Neutrophil (primary cell): ENCODE measurements around the gene ZIC2.

Experiments
- H3K27ac ChIP-seq: fragments of 200-600 bp; sonication (generic); 2 replicates; pipeline ENCODE4 v1.5.1; 2016; ENCODE audit warnings: mild to moderate bottlenecking, moderate library complexity
- H3K27me3 ChIP-seq: fragments of 200-600 bp; sonication (generic); 2 replicates; pipeline ENCODE4 v1.6.0; 2016; ENCODE audit warnings: mild to moderate bottlenecking
- H3K36me3 ChIP-seq: fragments of 200-600 bp; sonication (generic); 2 replicates; pipeline ENCODE4 v1.5.1; 2017
- H3K4me1 ChIP-seq, 2 experiments: fragments of 200-600 bp in 1 of 2; sonication (generic) in 1 of 2; 1 replicate in 1 of 2; 2 replicates in 1 of 2; pipeline versions ENCODE4 v1.5.1 to v1.6.1; 2013 to 2016; ENCODE audit warnings: low read depth in 1 of 2, low read length in 1 of 2, mild to moderate bottlenecking in 1 of 2, moderate library complexity in 1 of 2; ENCODE audit not compliant: control insufficient read depth in 1 of 2, insufficient read depth in 1 of 2
- H3K4me3 ChIP-seq, 2 experiments: fragments of 200-600 bp in 1 of 2; sonication (generic) in 1 of 2; 1 replicate in 1 of 2; 2 replicates in 1 of 2; pipeline ENCODE4 v1.5.1; 2013 to 2016; ENCODE audit warnings: low read depth in 1 of 2, low read length in 1 of 2, mild to moderate bottlenecking in 1 of 2, moderate library complexity in 1 of 2
- H3K9me3 ChIP-seq: fragments of 200-600 bp; sonication (generic); 2 replicates; pipeline ENCODE4 v1.5.1; 2016
- CTCF ChIP-seq: fragments of 200-600 bp; sonication (generic); IDR thresholded peaks from 2 replicates; pipeline ENCODE4 v1.5.1; 2016; ENCODE audit warnings: antibody characterized with exemption

ZIC2 gene

DNA sequence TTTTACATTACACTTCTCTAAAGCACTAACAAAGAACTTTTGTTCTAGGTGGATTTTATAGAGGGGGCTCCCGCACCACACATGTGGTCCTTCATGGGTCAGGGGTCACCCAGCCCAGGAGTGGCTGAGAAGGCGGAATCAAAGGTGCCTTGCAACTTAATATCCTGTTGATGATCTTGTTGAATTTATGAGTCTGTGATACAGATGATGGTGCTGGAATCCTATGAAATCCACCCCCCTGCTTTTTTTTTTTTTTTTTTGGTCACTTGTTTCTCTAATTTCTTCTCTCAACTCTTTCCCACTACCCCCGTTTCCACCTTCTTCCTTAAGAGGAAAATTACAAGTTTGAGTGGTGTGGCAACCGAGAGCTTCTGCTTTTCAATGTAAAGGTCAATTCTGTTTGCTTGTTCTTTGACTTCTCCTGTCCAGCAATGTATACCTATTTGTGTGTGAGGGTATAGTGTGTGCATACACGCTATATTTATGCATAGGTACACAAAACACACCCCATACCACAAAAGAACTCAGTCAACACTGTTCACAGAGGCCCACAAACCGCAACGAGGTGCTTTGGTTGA lies 4.2 kb upstream of the ZIC2 start:
- H3K4me3 ChIP-seq, result no peak overlapping the region
- H3K27me3 ChIP-seq, result peaks cover 100% of the 10 kb centered on the region
- peaks cover 14% of the 10 kb centered on the region for H3K9me3 ChIP-seq
- no peak overlapping the region for H3K27ac ChIP-seq
- no peak for TF ChIP-seq CTCF
- H3K4me1 ChIP-seq, result peaks cover 24 to 55% of the 10 kb centered on the region in 2 experiments
- H3K36me3 ChIP-seq, result no peaks in the 10 kb centered on the region

GRCh38 chr13:99977912-99978798 lies 3.4 kb upstream of the ZIC2 start:
- Histone ChIP-seq H3K36me3 (no peaks in the 10 kb centered on the region), H3K9me3 (peaks cover 14% of the 10 kb centered on the region), H3K4me3 (peak overlapping the region in 1 of 2 experiments; percentile 17), H3K27ac (no peak overlapping the region), H3K27me3 (peaks cover 100% of the 10 kb centered on the region), H3K4me1 (peaks cover 24 to 61% of the 10 kb centered on the region in 2 experiments)
- no peak for TF ChIP-seq CTCF

GRCh38 chr13:99978799-99979452 lies 2.7 kb upstream of the ZIC2 start:
- peaks cover 100% of the 10 kb centered on the region for H3K27me3 ChIP-seq
- peaks cover 14% of the 10 kb centered on the region for H3K9me3 ChIP-seq
- peaks cover 24 to 61% of the 10 kb centered on the region in 2 experiments for H3K4me1 ChIP-seq
- no peaks in the 10 kb centered on the region for H3K36me3 ChIP-seq
- H3K4me3 ChIP-seq, result no peak overlapping the region
- TF ChIP-seq CTCF, result no peak
- no peak overlapping the region for H3K27ac ChIP-seq

DNA sequence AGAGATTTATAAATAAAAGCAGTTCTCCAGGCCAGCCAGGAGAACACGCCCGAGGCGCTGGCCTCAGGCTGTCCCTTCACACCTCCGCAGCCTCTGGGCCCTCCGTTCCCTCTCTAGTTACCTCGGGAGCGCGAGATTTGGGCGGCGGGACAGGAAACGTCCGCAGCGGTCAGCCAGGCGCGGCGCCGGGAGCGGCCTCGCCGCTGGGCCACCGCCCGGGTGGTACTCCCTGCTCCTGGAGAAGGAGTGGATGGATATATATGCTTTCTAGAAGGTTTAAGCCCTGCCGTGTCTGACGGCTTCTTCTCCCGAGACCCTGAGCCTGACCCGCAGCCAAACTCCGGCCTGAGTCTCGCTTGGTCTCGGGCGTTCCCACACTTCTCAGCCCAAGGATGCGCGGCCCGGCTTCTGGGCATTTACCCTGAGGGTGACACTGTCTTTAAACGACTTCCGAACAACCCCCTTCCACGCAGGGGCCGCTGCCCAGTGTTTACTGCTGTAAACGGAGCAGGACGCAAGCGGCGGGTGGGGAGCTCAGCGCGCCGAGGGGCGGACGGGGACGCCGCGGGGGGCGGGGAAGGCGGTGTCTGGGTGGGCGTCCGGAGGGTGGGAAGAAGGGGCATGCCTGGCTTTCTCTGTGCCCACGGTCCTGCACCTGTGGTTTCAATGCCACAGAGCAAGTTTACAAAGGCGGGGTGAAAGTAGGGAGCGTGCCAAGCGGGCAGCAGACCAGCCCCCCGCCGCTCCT lies 2.0 kb upstream of the ZIC2 start:
- Histone ChIP-seq H3K27ac (no peak overlapping the region), H3K27me3 (peaks cover 100% of the 10 kb centered on the region), H3K4me3 (peak overlapping the region in 1 of 2 experiments; percentile 49), H3K36me3 (no peaks in the 10 kb centered on the region), H3K9me3 (peaks cover 14% of the 10 kb centered on the region), H3K4me1 (peaks cover 24 to 61% of the 10 kb centered on the region in 2 experiments)
- no peak for TF ChIP-seq CTCF

DNA sequence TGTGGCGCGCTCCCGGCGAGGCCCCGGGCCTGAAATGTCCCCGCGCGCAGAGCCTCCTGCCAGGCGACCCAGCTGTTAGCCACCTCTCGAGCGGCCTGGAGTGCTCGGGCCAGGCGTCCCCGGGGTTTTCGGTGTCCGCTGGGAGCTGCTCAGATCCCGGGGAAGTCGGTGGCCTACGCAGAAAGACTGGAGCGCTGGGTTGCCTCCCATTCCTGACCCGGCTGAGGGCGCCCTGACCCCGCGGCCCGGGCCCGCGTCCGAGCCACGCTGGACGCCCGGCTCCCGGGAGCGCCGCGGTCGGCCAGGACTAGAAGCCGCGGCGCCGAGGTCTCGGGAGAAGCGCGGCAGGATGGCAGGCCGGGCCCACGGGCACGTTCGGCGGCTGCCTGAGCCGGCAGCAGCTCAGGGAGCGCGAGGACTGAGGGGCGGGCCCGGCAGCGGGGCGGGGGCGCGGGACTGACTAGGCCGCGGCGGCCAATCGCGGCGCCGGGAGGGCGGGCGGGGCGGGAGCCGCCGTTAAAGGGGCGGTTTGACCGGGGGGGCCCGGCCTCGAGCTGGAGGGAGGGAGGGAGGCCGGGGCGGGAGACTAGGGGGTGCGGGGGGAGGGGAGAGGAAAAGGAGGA lies 1.3 kb upstream of the ZIC2 start:
- Histone ChIP-seq H3K36me3 (no peaks in the 10 kb centered on the region), H3K4me1 (peaks cover 24 to 61% of the 10 kb centered on the region in 2 experiments), H3K27ac (no peak overlapping the region), H3K27me3 (peaks cover 100% of the 10 kb centered on the region), H3K4me3 (peak overlapping the region in 1 of 2 experiments; percentile 49), H3K9me3 (peaks cover 14% of the 10 kb centered on the region)
- TF ChIP-seq CTCF, result no peak
